ENCODE measurements around the gene C1orf210. TPM values are rescaled to one million over a fixed set of nuclear protein-coding genes. Genes with fewer than 3 reads are reported as not detected.

C1orf210 gene
- total RNA-seq, 1 donor from 2014 or later, result not detected

DNA sequence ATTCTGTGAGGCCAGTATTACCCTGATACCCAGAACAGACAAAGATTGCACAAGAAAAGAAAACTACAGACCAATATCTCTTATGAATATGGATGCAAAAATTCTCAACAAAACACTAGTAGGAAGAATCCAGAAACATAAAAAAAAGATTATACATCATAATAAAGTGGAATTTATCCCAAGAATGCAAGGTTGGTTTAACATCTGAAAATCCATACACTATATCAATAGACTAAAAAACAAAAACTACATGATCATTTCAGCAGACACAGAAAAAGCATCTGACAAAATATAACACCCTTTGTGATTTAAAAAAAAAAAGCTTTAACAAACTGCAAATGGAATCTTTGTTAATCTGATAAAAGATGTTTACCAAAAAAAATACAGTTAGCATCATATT, 40.0 kb upstream of the C1orf210 start:
- peaks cover 0 to 18% of the 10 kb centered on the region in 2 donors for H3K9me3 ChIP-seq
- intact Hi-C loops (cut with DNase I), result no loop called here
- no peak overlapping the region for H3K4me3 ChIP-seq
- DNase-seq (ENCODE audit: low spot score in 2 of 2), result no peak
- no peaks in the 10 kb centered on the region for H3K27me3 ChIP-seq
- no peaks in the 10 kb centered on the region for H3K4me1 ChIP-seq
- no peak overlapping the region for H3K27ac ChIP-seq
- H3K36me3 ChIP-seq, result no peaks in the 10 kb centered on the region
- TF ChIP-seq, protein P1, sequence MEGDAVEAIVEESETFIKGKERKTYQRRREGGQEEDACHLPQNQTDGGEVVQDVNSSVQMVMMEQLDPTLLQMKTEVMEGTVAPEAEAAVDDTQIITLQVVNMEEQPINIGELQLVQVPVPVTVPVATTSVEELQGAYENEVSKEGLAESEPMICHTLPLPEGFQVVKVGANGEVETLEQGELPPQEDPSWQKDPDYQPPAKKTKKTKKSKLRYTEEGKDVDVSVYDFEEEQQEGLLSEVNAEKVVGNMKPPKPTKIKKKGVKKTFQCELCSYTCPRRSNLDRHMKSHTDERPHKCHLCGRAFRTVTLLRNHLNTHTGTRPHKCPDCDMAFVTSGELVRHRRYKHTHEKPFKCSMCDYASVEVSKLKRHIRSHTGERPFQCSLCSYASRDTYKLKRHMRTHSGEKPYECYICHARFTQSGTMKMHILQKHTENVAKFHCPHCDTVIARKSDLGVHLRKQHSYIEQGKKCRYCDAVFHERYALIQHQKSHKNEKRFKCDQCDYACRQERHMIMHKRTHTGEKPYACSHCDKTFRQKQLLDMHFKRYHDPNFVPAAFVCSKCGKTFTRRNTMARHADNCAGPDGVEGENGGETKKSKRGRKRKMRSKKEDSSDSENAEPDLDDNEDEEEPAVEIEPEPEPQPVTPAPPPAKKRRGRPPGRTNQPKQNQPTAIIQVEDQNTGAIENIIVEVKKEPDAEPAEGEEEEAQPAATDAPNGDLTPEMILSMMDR (IDR thresholded peaks at IDR 0.05), result no peak

DNA sequence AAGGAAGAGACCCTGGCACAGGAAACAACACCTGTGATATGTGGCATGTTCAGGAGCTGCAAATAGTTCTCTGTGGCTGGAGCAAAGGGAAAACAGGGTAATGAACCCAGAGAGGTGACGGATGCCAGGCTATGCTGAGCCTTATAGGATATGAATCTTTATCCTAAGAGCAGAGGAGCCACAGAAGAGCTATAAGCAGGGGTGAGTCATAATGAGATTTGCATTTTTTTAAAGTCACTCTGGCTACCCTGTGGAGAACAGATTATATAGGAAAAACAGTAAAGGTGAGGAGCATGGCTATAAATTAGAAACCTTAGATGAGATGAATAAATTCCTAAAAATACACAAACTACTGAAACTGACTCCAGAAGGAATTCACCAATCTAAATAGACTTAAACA, 39.4 kb upstream of the C1orf210 start:
- no peak overlapping the region for H3K27ac ChIP-seq
- TF ChIP-seq, protein P1 (IDR thresholded peaks at IDR 0.05), result no peak
- H3K9me3 ChIP-seq, result peaks cover 0 to 18% of the 10 kb centered on the region in 2 donors
- no peaks in the 10 kb centered on the region for H3K27me3 ChIP-seq
- intact Hi-C loops (cut with DNase I), result no loop called here
- DNase-seq (ENCODE audit: low spot score in 2 of 2), result no peak
- H3K4me3 ChIP-seq, result no peak overlapping the region
- H3K36me3 ChIP-seq, result no peaks in the 10 kb centered on the region
- H3K4me1 ChIP-seq, result no peaks in the 10 kb centered on the region

DNA sequence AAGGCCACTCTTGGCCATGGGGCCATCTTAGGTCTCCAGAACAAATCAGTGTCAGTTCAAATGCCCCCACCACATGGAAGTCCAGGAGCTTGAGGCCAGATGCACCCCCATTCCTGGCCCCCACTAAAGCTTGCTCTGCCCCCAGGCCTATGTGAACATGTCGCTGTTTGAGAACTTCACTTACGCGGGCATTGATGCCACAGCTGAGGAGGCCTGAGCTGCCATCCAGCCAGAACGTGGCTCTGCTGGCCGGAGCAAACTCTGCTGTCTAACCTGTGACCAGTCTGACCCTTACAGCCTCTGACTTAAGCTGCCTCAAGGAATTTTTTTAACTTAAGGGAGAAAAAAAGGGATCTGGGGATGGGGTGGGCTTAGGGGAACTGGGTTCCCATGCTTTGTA, 37.1 kb upstream of the C1orf210 start:
- Histone ChIP-seq H3K36me3 (no peaks in the 10 kb centered on the region), H3K27ac (no peak overlapping the region), H3K9me3 (peaks cover 0 to 18% of the 10 kb centered on the region in 2 donors), H3K4me3 (no peak overlapping the region), H3K27me3 (no peaks in the 10 kb centered on the region), H3K4me1 (no peaks in the 10 kb centered on the region)
- intact Hi-C loops (cut with DNase I), result no loop called here
- TF ChIP-seq, protein P1 (IDR thresholded peaks at IDR 0.05), result no peak
- no peak for DNase-seq (ENCODE audit: low spot score in 2 of 2)

DNA sequence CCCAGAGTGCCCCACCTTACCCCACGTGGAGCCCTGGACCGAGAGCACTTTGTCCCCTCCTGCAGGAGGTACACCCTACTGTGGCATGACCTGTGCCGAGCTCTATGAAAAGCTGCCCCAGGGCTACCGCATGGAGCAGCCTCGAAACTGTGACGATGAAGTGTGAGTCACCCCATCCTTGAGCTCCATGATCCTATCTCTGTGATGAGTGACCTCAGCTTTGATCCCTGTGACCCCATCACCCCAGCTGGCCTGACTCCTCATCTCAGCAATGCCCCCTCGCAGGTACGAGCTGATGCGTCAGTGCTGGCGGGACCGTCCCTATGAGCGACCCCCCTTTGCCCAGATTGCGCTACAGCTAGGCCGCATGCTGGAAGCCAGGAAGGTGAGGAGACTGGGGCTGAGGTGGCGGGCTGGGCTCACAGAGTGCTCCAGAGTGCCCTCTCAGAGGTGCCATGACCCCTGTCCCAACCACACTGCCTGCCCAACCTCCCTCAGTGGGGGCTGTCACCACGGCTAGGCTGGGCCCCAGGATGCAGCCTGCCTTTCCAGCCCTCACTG, 36.0 kb upstream of the C1orf210 start:
- Histone ChIP-seq H3K4me1 (no peaks in the 10 kb centered on the region), H3K36me3 (no peaks in the 10 kb centered on the region), H3K4me3 (no peak overlapping the region), H3K9me3 (peaks cover 0 to 18% of the 10 kb centered on the region in 2 donors), H3K27ac (no peak overlapping the region), H3K27me3 (no peaks in the 10 kb centered on the region)
- TF ChIP-seq, protein P1 (IDR thresholded peaks at IDR 0.05), result no peak
- intact Hi-C loops (cut with DNase I), result no loop called here
- no peak for DNase-seq (ENCODE audit: low spot score in 2 of 2)

DNA sequence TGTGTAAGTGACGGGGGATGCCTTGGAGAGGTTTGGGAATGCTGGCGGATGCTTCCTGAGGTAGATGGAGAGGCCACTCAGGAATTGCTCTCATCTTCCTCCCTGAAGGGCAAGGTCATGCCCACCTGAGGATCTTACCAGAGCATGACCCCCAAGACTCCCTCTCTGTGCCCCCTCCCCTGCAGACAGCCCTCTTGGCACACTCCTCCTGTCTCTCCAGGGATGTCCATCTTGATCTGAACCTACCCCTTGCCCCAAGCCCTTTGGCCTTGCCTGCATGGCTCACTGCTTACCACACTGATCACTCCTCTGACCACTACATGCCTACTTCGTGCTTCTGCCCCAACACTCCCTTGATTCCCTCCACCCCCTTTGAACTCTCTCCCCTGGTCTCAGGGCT, 34.4 kb upstream of the C1orf210 start:
- Histone ChIP-seq H3K4me3 (no peak overlapping the region), H3K9me3 (peaks cover 0 to 4% of the 10 kb centered on the region in 2 donors), H3K36me3 (no peaks in the 10 kb centered on the region), H3K27me3 (no peaks in the 10 kb centered on the region), H3K27ac (no peak overlapping the region), H3K4me1 (no peaks in the 10 kb centered on the region)
- intact Hi-C loops (cut with DNase I), result no loop called here
- TF ChIP-seq, protein P1 (IDR thresholded peaks at IDR 0.05), result no peak
- DNase-seq (ENCODE audit: low spot score in 2 of 2), result no peak

DNA sequence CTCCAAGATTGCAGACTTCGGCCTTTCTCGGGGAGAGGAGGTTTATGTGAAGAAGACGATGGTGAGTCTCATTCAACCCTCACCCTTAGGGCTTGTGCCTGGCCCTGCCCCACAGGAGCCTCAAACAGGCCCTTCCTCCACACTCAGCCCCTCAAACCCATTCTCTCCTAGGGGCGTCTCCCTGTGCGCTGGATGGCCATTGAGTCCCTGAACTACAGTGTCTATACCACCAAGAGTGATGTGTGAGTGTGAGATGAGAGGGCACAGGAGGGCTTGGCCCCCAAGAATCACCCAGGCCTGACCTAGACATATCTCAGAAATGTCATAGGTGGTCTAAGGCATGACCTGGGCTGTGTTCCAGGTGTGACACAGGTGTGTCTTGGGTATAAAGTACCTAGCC, 33.9 kb upstream of the C1orf210 start:
- no peak overlapping the region for H3K27ac ChIP-seq
- no peak for DNase-seq (ENCODE audit: low spot score in 2 of 2)
- intact Hi-C loops (cut with DNase I), result no loop called here

More for the DNA sequence above, 33.9 kb upstream of the C1orf210 start:
- Histone ChIP-seq H3K4me3 (no peak overlapping the region), H3K4me1 (no peaks in the 10 kb centered on the region), H3K9me3 (no peaks in the 10 kb centered on the region), H3K36me3 (no peaks in the 10 kb centered on the region), H3K27me3 (no peaks in the 10 kb centered on the region)
- TF ChIP-seq, protein P1 (IDR thresholded peaks at IDR 0.05), result no peak

All from ascending aorta (tissue), 2 donors.